ENCODE results near the gene WDR37.

Gene WDR37

GRCh38 chr10:1120801-1121211, 64.6 kb downstream of the WDR37 start:
- 94 to 95% methylated on average over 21 to 22 of the region's 22 CpGs for WGBS, 2 experiments

DNA sequence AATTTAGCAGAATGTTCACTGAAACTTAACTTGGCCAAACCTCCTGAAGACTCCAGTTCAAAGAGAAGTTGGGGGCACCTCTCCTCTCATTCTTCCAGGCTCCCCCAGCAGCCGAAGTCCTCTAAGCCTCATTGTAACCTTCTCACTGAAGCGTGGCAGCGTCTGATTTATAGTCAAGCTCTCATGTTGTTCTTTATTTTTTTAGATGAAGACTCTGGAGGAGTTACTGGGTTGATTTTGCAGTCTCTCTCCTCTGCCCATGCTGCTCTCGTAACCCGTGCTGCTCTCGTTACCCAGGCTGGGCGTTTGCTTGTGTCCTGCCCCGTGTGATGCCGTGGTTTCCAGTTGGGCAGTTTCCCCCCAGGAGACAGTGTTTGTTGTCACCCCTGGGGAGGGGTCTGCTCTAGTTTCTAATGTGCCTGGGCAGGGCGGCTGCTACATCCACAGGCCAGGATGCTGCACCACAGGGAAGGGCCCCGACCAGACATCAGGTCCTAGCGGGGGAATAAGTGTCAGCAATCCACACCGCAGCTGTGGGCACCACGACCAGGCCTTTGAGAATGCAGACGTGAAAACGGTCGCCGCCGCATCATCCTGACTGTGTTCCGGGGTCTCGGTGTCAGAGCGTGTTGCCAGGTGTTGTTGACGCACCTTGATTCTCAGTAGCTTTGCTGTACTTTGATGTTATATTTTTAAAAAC, 65.2 kb downstream of the WDR37 start:
- Histone ChIP-seq H3K36me3 (ENCODE audit: control insufficient read depth, insufficient read depth, low read length) (peaks cover 20% of the 10 kb centered on the region), H3K4me1 (ENCODE audit: control insufficient read depth, insufficient read depth, low read length) (peaks cover 5% of the 10 kb centered on the region), H3K4me3 (ENCODE audit: insufficient read depth, low read depth, low read length) (no peak overlapping the region), H3K27ac (ENCODE audit: insufficient read depth, low read depth, low read length, poor library complexity, severe bottlenecking) (no peak overlapping the region), H3K27me3 (ENCODE audit: control insufficient read depth, insufficient read depth, low read length, poor library complexity, severe bottlenecking) (no peaks in the 10 kb centered on the region), H3K9me3 (ENCODE audit: control insufficient read depth, low read length) (no peaks in the 10 kb centered on the region)
- 93% methylated on average over 23 of the region's 23 CpGs for WGBS, 2 experiments

More at GRCh38 chr10:1120801-1121211, 64.6 kb downstream of the WDR37 start:
- H3K4me1 ChIP-seq (ENCODE audit: control insufficient read depth, insufficient read depth, low read length) = peaks cover 5% of the 10 kb centered on the region
- no peaks in the 10 kb centered on the region for H3K27me3 ChIP-seq (ENCODE audit: control insufficient read depth, insufficient read depth, low read length, poor library complexity, severe bottlenecking)
- no peak overlapping the region for H3K4me3 ChIP-seq (ENCODE audit: insufficient read depth, low read depth, low read length)
- peaks cover 20% of the 10 kb centered on the region for H3K36me3 ChIP-seq (ENCODE audit: control insufficient read depth, insufficient read depth, low read length)
- no peaks in the 10 kb centered on the region for H3K9me3 ChIP-seq (ENCODE audit: control insufficient read depth, low read length)
- no peak overlapping the region for H3K27ac ChIP-seq (ENCODE audit: insufficient read depth, low read depth, low read length, poor library complexity, severe bottlenecking)

- Histone ChIP-seq H3K36me3 (ENCODE audit: control insufficient read depth, insufficient read depth, low read length) (peaks cover 20% of the 10 kb centered on the region), H3K4me3 (ENCODE audit: insufficient read depth, low read depth, low read length) (no peak overlapping the region), H3K9me3 (ENCODE audit: control insufficient read depth, low read length) (no peaks in the 10 kb centered on the region), H3K4me1 (ENCODE audit: control insufficient read depth, insufficient read depth, low read length) (peaks cover 5% of the 10 kb centered on the region), H3K27me3 (ENCODE audit: control insufficient read depth, insufficient read depth, low read length, poor library complexity, severe bottlenecking) (no peaks in the 10 kb centered on the region), H3K27ac (ENCODE audit: insufficient read depth, low read depth, low read length, poor library complexity, severe bottlenecking) (no peak overlapping the region)
- 90 to 91% methylated on average over 6 of the region's 6 CpGs for WGBS, 2 experiments
These were observed 66.2 kb downstream of the WDR37 start for GRCh38 chr10:1122349-1122748.

- Histone ChIP-seq H3K27ac (ENCODE audit: insufficient read depth, low read depth, low read length, poor library complexity, severe bottlenecking) (no peak overlapping the region), H3K9me3 (ENCODE audit: control insufficient read depth, low read length) (no peaks in the 10 kb centered on the region), H3K4me3 (ENCODE audit: insufficient read depth, low read depth, low read length) (no peak overlapping the region), H3K36me3 (ENCODE audit: control insufficient read depth, insufficient read depth, low read length) (peaks cover 20% of the 10 kb centered on the region), H3K27me3 (ENCODE audit: control insufficient read depth, insufficient read depth, low read length, poor library complexity, severe bottlenecking) (no peaks in the 10 kb centered on the region), H3K4me1 (ENCODE audit: control insufficient read depth, insufficient read depth, low read length) (peaks cover 5% of the 10 kb centered on the region)
- 93 to 94% methylated on average over 5 of the region's 5 CpGs for WGBS, 2 experiments
These were observed 67.0 kb downstream of the WDR37 start for GRCh38 chr10:1123198-1123597.

- WGBS, 2 experiments = 96 to 97% methylated on average over 12 of the region's 12 CpGs
- peaks cover 5% of the 10 kb centered on the region for H3K4me1 ChIP-seq (ENCODE audit: control insufficient read depth, insufficient read depth, low read length)
- H3K9me3 ChIP-seq (ENCODE audit: control insufficient read depth, low read length) = no peaks in the 10 kb centered on the region
- H3K27me3 ChIP-seq (ENCODE audit: control insufficient read depth, insufficient read depth, low read length, poor library complexity, severe bottlenecking) = no peaks in the 10 kb centered on the region
- H3K36me3 ChIP-seq (ENCODE audit: control insufficient read depth, insufficient read depth, low read length) = peaks cover 20% of the 10 kb centered on the region
- no peak overlapping the region for H3K4me3 ChIP-seq (ENCODE audit: insufficient read depth, low read depth, low read length)
- H3K27ac ChIP-seq (ENCODE audit: insufficient read depth, low read depth, low read length, poor library complexity, severe bottlenecking) = no peak overlapping the region
These were observed 67.8 kb downstream of the WDR37 start for GRCh38 chr10:1123972-1124371.

- Histone ChIP-seq H3K36me3 (ENCODE audit: control insufficient read depth, insufficient read depth, low read length) (peaks cover 20% of the 10 kb centered on the region), H3K4me3 (ENCODE audit: insufficient read depth, low read depth, low read length) (no peak overlapping the region), H3K27ac (ENCODE audit: insufficient read depth, low read depth, low read length, poor library complexity, severe bottlenecking) (no peak overlapping the region), H3K9me3 (ENCODE audit: control insufficient read depth, low read length) (no peaks in the 10 kb centered on the region), H3K4me1 (ENCODE audit: control insufficient read depth, insufficient read depth, low read length) (peaks cover 5% of the 10 kb centered on the region), H3K27me3 (ENCODE audit: control insufficient read depth, insufficient read depth, low read length, poor library complexity, severe bottlenecking) (no peaks in the 10 kb centered on the region)
- WGBS, 2 experiments = 97 to 98% methylated on average over 11 of the region's 11 CpGs
These were observed 68.6 kb downstream of the WDR37 start for GRCh38 chr10:1124796-1125195.

- Histone ChIP-seq H3K9me3 (ENCODE audit: control insufficient read depth, low read length) (no peaks in the 10 kb centered on the region), H3K27me3 (ENCODE audit: control insufficient read depth, insufficient read depth, low read length, poor library complexity, severe bottlenecking) (no peaks in the 10 kb centered on the region), H3K36me3 (ENCODE audit: control insufficient read depth, insufficient read depth, low read length) (peaks cover 36% of the 10 kb centered on the region), H3K27ac (ENCODE audit: insufficient read depth, low read depth, low read length, poor library complexity, severe bottlenecking) (no peak overlapping the region), H3K4me3 (ENCODE audit: insufficient read depth, low read depth, low read length) (no peak overlapping the region), H3K4me1 (ENCODE audit: control insufficient read depth, insufficient read depth, low read length) (no peaks in the 10 kb centered on the region)
- 94 to 96% methylated on average over 13 of the region's 13 CpGs for WGBS, 2 experiments
These were observed 70.3 kb downstream of the WDR37 start for GRCh38 chr10:1126461-1126860.

DNA sequence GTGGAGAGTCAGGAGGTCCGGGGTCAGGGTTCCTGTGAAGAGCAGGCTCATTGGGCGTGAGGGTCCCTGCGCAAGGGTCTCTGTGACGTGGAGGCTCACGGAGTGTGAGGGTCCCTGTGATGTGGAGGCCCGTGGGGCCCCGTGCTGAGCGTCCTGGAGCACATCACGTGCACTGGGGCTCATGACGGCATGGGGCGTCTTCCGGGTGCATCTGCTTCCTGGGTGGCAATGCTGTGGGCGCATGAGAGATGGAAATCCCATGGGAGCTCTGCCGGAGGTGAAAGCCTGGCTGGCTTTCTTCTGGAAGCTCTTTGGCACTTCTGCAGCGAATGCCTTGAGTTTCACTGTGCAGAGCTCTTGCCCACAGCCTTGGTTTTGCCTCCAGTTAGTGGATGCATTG, 71.4 kb downstream of the WDR37 start:
- H3K4me3 ChIP-seq (ENCODE audit: insufficient read depth, low read depth, low read length) = no peak overlapping the region
- H3K36me3 ChIP-seq (ENCODE audit: control insufficient read depth, insufficient read depth, low read length) = peaks cover 36% of the 10 kb centered on the region
- WGBS, 2 experiments = 93 to 94% methylated on average over 15 of the region's 15 CpGs
- no peaks in the 10 kb centered on the region for H3K4me1 ChIP-seq (ENCODE audit: control insufficient read depth, insufficient read depth, low read length)
- H3K9me3 ChIP-seq (ENCODE audit: control insufficient read depth, low read length) = no peaks in the 10 kb centered on the region
- no peak overlapping the region for H3K27ac ChIP-seq (ENCODE audit: insufficient read depth, low read depth, low read length, poor library complexity, severe bottlenecking)
- H3K27me3 ChIP-seq (ENCODE audit: control insufficient read depth, insufficient read depth, low read length, poor library complexity, severe bottlenecking) = no peaks in the 10 kb centered on the region

- Histone ChIP-seq H3K36me3 (ENCODE audit: control insufficient read depth, insufficient read depth, low read length) (peaks cover 36% of the 10 kb centered on the region), H3K4me1 (ENCODE audit: control insufficient read depth, insufficient read depth, low read length) (no peaks in the 10 kb centered on the region), H3K9me3 (ENCODE audit: control insufficient read depth, low read length) (no peaks in the 10 kb centered on the region), H3K27ac (ENCODE audit: insufficient read depth, low read depth, low read length, poor library complexity, severe bottlenecking) (no peak overlapping the region), H3K4me3 (ENCODE audit: insufficient read depth, low read depth, low read length) (no peak overlapping the region), H3K27me3 (ENCODE audit: control insufficient read depth, insufficient read depth, low read length, poor library complexity, severe bottlenecking) (no peaks in the 10 kb centered on the region)
- WGBS, 2 experiments = 91 to 97% methylated on average over 2 of the region's 2 CpGs
These were observed 71.9 kb downstream of the WDR37 start for GRCh38 chr10:1128115-1128514.

- Histone ChIP-seq H3K9me3 (ENCODE audit: control insufficient read depth, low read length) (no peaks in the 10 kb centered on the region), H3K4me1 (ENCODE audit: control insufficient read depth, insufficient read depth, low read length) (no peaks in the 10 kb centered on the region), H3K4me3 (ENCODE audit: insufficient read depth, low read depth, low read length) (no peak overlapping the region), H3K27ac (ENCODE audit: insufficient read depth, low read depth, low read length, poor library complexity, severe bottlenecking) (no peak overlapping the region), H3K27me3 (ENCODE audit: control insufficient read depth, insufficient read depth, low read length, poor library complexity, severe bottlenecking) (no peaks in the 10 kb centered on the region), H3K36me3 (ENCODE audit: control insufficient read depth, insufficient read depth, low read length) (peaks cover 36% of the 10 kb centered on the region)
- WGBS, 2 experiments = 95 to 96% methylated on average over 21 of the region's 21 CpGs
These were observed 72.5 kb downstream of the WDR37 start for GRCh38 chr10:1128649-1129048.
